HEK293 (cell line): ENCODE data around the gene ZFAND6.
A peak's percentile ranks its signal among the peaks of the same experiment; 100 is the strongest.

Experiments used
- CTCF ChIA-PET: fragments of 350-600 bp; formaldehyde crosslinking; extraction: SDS; loops from one replicate; lab custom pipeline; 2021; ENCODE audit warnings: antibody characterized with exemption; lab: Yijun Ruan, JAX
- POLR2A ChIA-PET: fragments of 300-600 bp; formaldehyde crosslinking; extraction: SDS; loops from one replicate; lab custom pipeline; 2020; ENCODE audit warnings: antibody characterized with exemption, inconsistent platforms; lab: Yijun Ruan, JAX
- H3K27ac ChIP-seq: fragments of 200-500 bp; sonication (Bioruptor generic); 2 replicates; pipeline ENCODE4 v1.5.1; 2014; ENCODE audit warnings: low read depth, low read length, control low read depth, inconsistent platforms; ENCODE audit errors: extremely low read depth
- H3K36me3 ChIP-seq, 2 experiments: fragments of 200-500 bp in 1 of 2; sonication (Bioruptor generic) in 1 of 2; 1 replicate in 1 of 2; 2 replicates in 1 of 2; pipeline ENCODE4 v1.5.1; 2014 to 2017; ENCODE audit warnings: inconsistent platforms in 2 of 2, low read length in 2 of 2; ENCODE audit not compliant: control insufficient read depth in 2 of 2, insufficient read depth in 1 of 2
- H3K4me1 ChIP-seq: fragments of 200-500 bp; sonication (Bioruptor generic); 2 replicates; pipeline ENCODE4 v1.5.1; 2014; ENCODE audit warnings: mild to moderate bottlenecking, low read length, inconsistent platforms; ENCODE audit not compliant: control insufficient read depth, insufficient read depth
- H3K4me3 ChIP-seq: 2 replicates; pipeline ENCODE4 v1.5.1; 2011; ENCODE audit warnings: low read depth, mild to moderate bottlenecking, control low read depth, low read length, moderate library complexity
- H3K9me3 ChIP-seq: fragments of 200-500 bp; sonication (Bioruptor generic); 2 replicates; pipeline ENCODE4 v1.5.1; 2014; ENCODE audit warnings: low read depth, low read length, inconsistent platforms; ENCODE audit not compliant: control insufficient read depth, insufficient read depth
- BCL11A ChIP-seq: fragments of 450-650 bp; formaldehyde crosslinking; IDR thresholded peaks from 2 replicates; pipeline ENCODE4 v1.5.1; 2016; ENCODE audit warnings: low read depth, missing biosample characterization, missing genetic modification characterization
- BCL11B ChIP-seq: fragments of 450-650 bp; formaldehyde crosslinking; IDR thresholded peaks from 2 replicates; pipeline ENCODE4 v1.5.1; 2016; ENCODE audit warnings: low read depth, missing biosample characterization, missing genetic modification characterization
- HOXA7 ChIP-seq: sonication (generic); formaldehyde crosslinking; IDR thresholded peaks from 2 replicates; pipeline ENCODE4 v1.8.1; 2022; ENCODE audit warnings: missing genetic modification reagents, borderline replicate concordance
- INSM2 ChIP-seq: fragments of 450-650 bp; formaldehyde crosslinking; IDR thresholded peaks from 2 replicates; pipeline ENCODE4 v1.5.1; 2016; ENCODE audit warnings: missing biosample characterization, missing genetic modification characterization
- KLF1 ChIP-seq: fragments of 450-650 bp; formaldehyde crosslinking; IDR thresholded peaks from 2 replicates; pipeline ENCODE4 v1.5.1; 2016; ENCODE audit warnings: missing biosample characterization, missing genetic modification characterization
- KLF8 ChIP-seq: fragments of 450-650 bp; formaldehyde crosslinking; IDR thresholded peaks from 2 replicates; pipeline ENCODE4 v1.5.1; 2016; ENCODE audit warnings: missing biosample characterization, missing genetic modification characterization
- PRDM6 ChIP-seq: fragments of 450-650 bp; formaldehyde crosslinking; IDR thresholded peaks from 2 replicates; pipeline ENCODE4 v1.5.1; 2017; ENCODE audit warnings: missing biosample characterization, missing genetic modification characterization
- SETDB1 ChIP-seq: IDR thresholded peaks from one replicate; pipeline ENCODE4 v1.6.1; 2017; ENCODE audit warnings: mild to moderate bottlenecking, low read length, moderate library complexity, mixed read lengths; ENCODE audit not compliant: insufficient read length
- SP7 ChIP-seq: fragments of 450-650 bp; formaldehyde crosslinking; IDR thresholded peaks from 2 replicates; pipeline ENCODE4 v1.5.1; 2016; ENCODE audit warnings: missing biosample characterization, missing genetic modification characterization
- ZFP41 ChIP-seq: fragments of 450-650 bp; formaldehyde crosslinking; IDR thresholded peaks from 2 replicates; pipeline ENCODE4 v1.5.1; 2016; ENCODE audit warnings: missing biosample characterization, missing genetic modification characterization, borderline replicate concordance
- ZFP69B ChIP-seq: fragments of 450-650 bp; formaldehyde crosslinking; IDR thresholded peaks from 2 replicates; pipeline ENCODE4 v1.5.1; 2016; ENCODE audit warnings: missing biosample characterization, missing genetic modification characterization
- ZIC2 ChIP-seq: fragments of 450-650 bp; formaldehyde crosslinking; IDR thresholded peaks from 2 replicates; pipeline ENCODE4 v1.5.1; 2016; ENCODE audit warnings: missing biosample characterization, missing genetic modification characterization
- ZNF114 ChIP-seq: fragments of 450-650 bp; formaldehyde crosslinking; IDR thresholded peaks from 2 replicates; pipeline ENCODE4 v1.5.0; 2017; ENCODE audit warnings: missing biosample characterization, missing genetic modification characterization
- ZNF223 ChIP-seq: fragments of 450-650 bp; formaldehyde crosslinking; IDR thresholded peaks from 2 replicates; pipeline ENCODE4 v1.5.1; 2016; ENCODE audit warnings: missing biosample characterization, missing genetic modification characterization
- ZNF335 ChIP-seq: fragments of 450-650 bp; formaldehyde crosslinking; conservative IDR thresholded peaks from 2 replicates; pipeline ENCODE4 v1.5.1; 2016; ENCODE audit warnings: missing biosample characterization, missing genetic modification characterization
- ZNF394 ChIP-seq: fragments of 450-650 bp; formaldehyde crosslinking; IDR thresholded peaks from 2 replicates; pipeline ENCODE4 v1.5.1; 2016; ENCODE audit warnings: missing biosample characterization, missing genetic modification characterization, mild to moderate bottlenecking, moderate library complexity, borderline replicate concordance
- ZNF433 ChIP-seq: fragments of 450-650 bp; formaldehyde crosslinking; IDR thresholded peaks from 2 replicates; pipeline ENCODE4 v1.5.1; 2016; ENCODE audit warnings: missing biosample characterization, missing genetic modification characterization, low read depth
- ZNF501 ChIP-seq: fragments of 450-650 bp; formaldehyde crosslinking; IDR thresholded peaks from 2 replicates; pipeline ENCODE4 v1.5.1; 2016; ENCODE audit warnings: missing biosample characterization, missing genetic modification characterization
- ZNF561 ChIP-seq: fragments of 450-650 bp; IDR thresholded peaks from 2 replicates; pipeline ENCODE4 v1.5.1; 2018; ENCODE audit warnings: missing biosample characterization, missing genetic modification characterization, borderline replicate concordance
- ZNF580 ChIP-seq: fragments of 450-650 bp; formaldehyde crosslinking; IDR thresholded peaks from 2 replicates; pipeline ENCODE4 v1.5.1; 2016; ENCODE audit warnings: missing biosample characterization, missing genetic modification characterization
- ZNF629 ChIP-seq: fragments of 450-650 bp; formaldehyde crosslinking; IDR thresholded peaks from 2 replicates; pipeline ENCODE4 v1.5.1; 2017; ENCODE audit warnings: missing biosample characterization, missing genetic modification characterization
- ZNF76 ChIP-seq: fragments of 450-650 bp; formaldehyde crosslinking; IDR thresholded peaks from 2 replicates; pipeline ENCODE4; 2016; ENCODE audit warnings: low read depth, missing biosample characterization, missing genetic modification characterization, borderline replicate concordance
- ZNF843 ChIP-seq: fragments of 450-650 bp; formaldehyde crosslinking; IDR thresholded peaks from 2 replicates; pipeline ENCODE4 v1.5.1; 2016; ENCODE audit warnings: missing biosample characterization, missing genetic modification characterization
- ZSCAN30 ChIP-seq: fragments of 450-650 bp; IDR thresholded peaks from 2 replicates; pipeline ENCODE4 v1.5.1; 2018; ENCODE audit warnings: missing biosample characterization, mild to moderate bottlenecking, missing genetic modification characterization, moderate library complexity
- TF ChIP-seq, protein P1 (sequence below): fragments of 450-650 bp; formaldehyde crosslinking; IDR thresholded peaks from 2 replicates; pipeline ENCODE4 v1.5.1; 2017; ENCODE audit warnings: missing biosample characterization, missing genetic modification characterization

The ZFAND6 gene

DNA sequence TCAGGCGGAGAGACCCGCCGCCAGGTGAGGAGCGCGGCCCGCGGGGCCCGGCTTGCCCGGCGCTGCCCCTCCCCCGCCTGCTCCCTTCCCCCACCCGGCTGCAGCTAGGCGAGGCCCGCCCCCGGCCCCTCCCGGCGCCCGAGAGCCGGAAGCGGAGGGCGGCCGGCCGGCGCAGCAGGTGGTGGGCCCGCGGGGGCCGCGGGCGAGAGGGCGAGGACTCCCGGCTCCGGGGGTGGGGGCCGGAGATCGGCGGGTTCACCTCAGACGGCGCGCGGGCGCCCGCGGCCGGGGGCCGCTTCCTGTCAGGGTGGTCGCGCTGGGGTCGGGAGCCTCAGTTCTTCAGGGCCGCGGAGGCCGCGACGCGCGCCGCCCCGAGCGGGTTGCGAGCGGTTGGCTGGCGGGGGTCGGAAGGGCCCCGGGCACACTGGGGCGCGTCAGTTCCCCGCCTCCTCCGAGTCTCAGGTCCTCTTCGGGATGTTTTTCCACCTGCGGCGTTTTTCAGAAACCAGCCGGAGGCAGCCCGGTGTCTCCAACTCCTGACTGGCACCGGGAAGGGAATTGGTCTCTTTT, 395 bp downstream of the ZFAND6 start (continued):
- no peak for TF ChIP-seq SETDB1
- TF ChIP-seq ZSCAN30, result peak; percentile 17
- no peak for TF ChIP-seq BCL11B (tag by site-specific recombination)
- TF ChIP-seq ZNF76, result no peak
- TF ChIP-seq ZNF501 (tag by site-specific recombination), result no peak
- no peak for TF ChIP-seq KLF8 (tag by site-specific recombination)
- TF ChIP-seq ZIC2 (tag by site-specific recombination), result 0 out of 2 replicates have a peak, but pooled peaks have one; percentile 6
- TF ChIP-seq ZNF433 (tag by site-specific recombination), result no peak
- TF ChIP-seq, all 188 proteins: peak for 13

- ChIA-PET POLR2A (interaction anchor here (1.3 to 4.0 kb wide), 4 partner anchors 11 to 137 kb away, joined by 4 to 21 read pairs (median 12); partner anchors contain the start of gene FAH), CTCF (interaction anchor here (0.6 to 1.8 kb wide), 7 partner anchors 16 to 102 kb away, joined by 3 to 6 read pairs (median 4); no protein-coding TSS in a partner anchor)
- Histone ChIP-seq H3K9me3 (no peaks in the 10 kb centered on the region), H3K36me3 (peaks cover 0 to 10% of the 10 kb centered on the region in 2 experiments; a peak in 1 of 3 replicates), H3K27ac (peak overlapping the region; percentile 98), H3K4me3 (peak overlapping the region; percentile 80), H3K4me1 (peaks cover 19% of the 10 kb centered on the region)
- peak; percentile 53; the same call in 1 of the 2 replicates for TF ChIP-seq BCL11A (tag by site-specific recombination)
- TF ChIP-seq ZNF114, result no peak
- peak; percentile 90 for TF ChIP-seq ZNF335 (tag by site-specific recombination)
- TF ChIP-seq INSM2 (tag by site-specific recombination), result 0 out of 2 replicates have a peak, but pooled peaks have one; percentile 22
- no peak for TF ChIP-seq ZFP41
- no peak for TF ChIP-seq ZNF76
- TF ChIP-seq ZNF580 (tag by site-specific recombination), result peak; percentile 91
- peak; percentile 76 for TF ChIP-seq ZNF629
- no peak for TF ChIP-seq HOXA7 (CRISPR knock-in tag)
- 0 out of 2 replicates have a peak, but pooled peaks have one; percentile 12 for TF ChIP-seq ZFP69B (tag by site-specific recombination)
- 0 out of 2 replicates have a peak, but pooled peaks have one; percentile 8 for TF ChIP-seq ZNF561 (tag by site-specific recombination)
- peak; percentile 74; the same call in 1 of the 2 replicates for TF ChIP-seq ZNF501 (tag by site-specific recombination)
- TF ChIP-seq, protein P1, sequence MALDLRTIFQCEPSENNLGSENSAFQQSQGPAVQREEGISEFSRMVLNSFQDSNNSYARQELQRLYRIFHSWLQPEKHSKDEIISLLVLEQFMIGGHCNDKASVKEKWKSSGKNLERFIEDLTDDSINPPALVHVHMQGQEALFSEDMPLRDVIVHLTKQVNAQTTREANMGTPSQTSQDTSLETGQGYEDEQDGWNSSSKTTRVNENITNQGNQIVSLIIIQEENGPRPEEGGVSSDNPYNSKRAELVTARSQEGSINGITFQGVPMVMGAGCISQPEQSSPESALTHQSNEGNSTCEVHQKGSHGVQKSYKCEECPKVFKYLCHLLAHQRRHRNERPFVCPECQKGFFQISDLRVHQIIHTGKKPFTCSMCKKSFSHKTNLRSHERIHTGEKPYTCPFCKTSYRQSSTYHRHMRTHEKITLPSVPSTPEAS, result peak; percentile 10; the same call in 1 of the 2 replicates
- no peak for TF ChIP-seq ZNF223 (tag by site-specific recombination)
- TF ChIP-seq PRDM6 (tag by site-specific recombination), result peak; percentile 35; the same call in 1 of the 2 replicates
- TF ChIP-seq KLF1, result peak; percentile 30; the same call in 1 of the 2 replicates
- TF ChIP-seq ZNF394, result peak; percentile 31; the same call in 1 of the 2 replicates
- peak; percentile 75; the same call in 1 of the 2 replicates for TF ChIP-seq SP7 (tag by site-specific recombination)
- TF ChIP-seq ZNF843 (tag by site-specific recombination), result peak; percentile 58; the same call in 1 of the 2 replicates
Observed at GRCh38 chr15:80060356-80061006, 1.0 kb downstream of the ZFAND6 start.
